ENCODE measurements around the gene MCC. TPM values are rescaled to one million over a fixed set of nuclear protein-coding genes. Genes with fewer than 3 reads are reported as not detected.

MCC gene
- total RNA-seq, 1 donor from 2014 or later = 15.1 TPM

DNA sequence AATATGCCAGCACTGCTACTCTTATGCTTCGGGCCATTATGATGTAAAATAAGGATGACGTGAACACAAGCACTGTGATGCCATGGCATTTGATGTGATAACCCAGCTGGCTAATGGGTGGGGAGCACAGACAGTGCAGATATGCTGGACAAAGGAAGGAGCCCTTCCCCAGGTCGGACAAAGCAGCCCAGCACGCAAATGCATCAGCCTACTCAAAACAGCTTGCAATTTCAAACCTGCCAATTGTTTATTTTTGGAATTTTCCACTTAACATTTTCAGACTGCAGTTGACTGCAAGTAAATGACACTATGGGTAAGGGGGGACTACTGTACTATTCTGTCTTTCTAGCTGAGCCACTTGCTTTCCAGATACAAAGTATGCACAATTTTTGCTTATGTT lies 330.4 kb downstream of the MCC start:
- H3K9me3 ChIP-seq (ENCODE audit: control insufficient read depth in 3 of 3, low read length in 3 of 3) = no peaks in the 10 kb centered on the region
- H3K27ac ChIP-seq (ENCODE audit: low read depth, low read length) = no peak overlapping the region
- H3K27me3 ChIP-seq (ENCODE audit: control insufficient read depth in 3 of 3, insufficient read depth in 3 of 3, low read length in 3 of 3) = no peaks in the 10 kb centered on the region
- peaks cover 0 to 4% (median 3%) of the 10 kb centered on the region in 3 donors for H3K4me1 ChIP-seq (ENCODE audit: control insufficient read depth in 3 of 3, insufficient read depth in 3 of 3, low read length in 3 of 3)
- no peak overlapping the region for H3K4me3 ChIP-seq (ENCODE audit: low read length in 3 of 3)
- no peaks in the 10 kb centered on the region for H3K36me3 ChIP-seq (ENCODE audit: control insufficient read depth in 3 of 3, insufficient read depth in 3 of 3, low read length in 3 of 3)
- no peak overlapping the region for H3K9ac ChIP-seq (ENCODE audit: low read depth in 1 of 3, low read length in 3 of 3)

DNA sequence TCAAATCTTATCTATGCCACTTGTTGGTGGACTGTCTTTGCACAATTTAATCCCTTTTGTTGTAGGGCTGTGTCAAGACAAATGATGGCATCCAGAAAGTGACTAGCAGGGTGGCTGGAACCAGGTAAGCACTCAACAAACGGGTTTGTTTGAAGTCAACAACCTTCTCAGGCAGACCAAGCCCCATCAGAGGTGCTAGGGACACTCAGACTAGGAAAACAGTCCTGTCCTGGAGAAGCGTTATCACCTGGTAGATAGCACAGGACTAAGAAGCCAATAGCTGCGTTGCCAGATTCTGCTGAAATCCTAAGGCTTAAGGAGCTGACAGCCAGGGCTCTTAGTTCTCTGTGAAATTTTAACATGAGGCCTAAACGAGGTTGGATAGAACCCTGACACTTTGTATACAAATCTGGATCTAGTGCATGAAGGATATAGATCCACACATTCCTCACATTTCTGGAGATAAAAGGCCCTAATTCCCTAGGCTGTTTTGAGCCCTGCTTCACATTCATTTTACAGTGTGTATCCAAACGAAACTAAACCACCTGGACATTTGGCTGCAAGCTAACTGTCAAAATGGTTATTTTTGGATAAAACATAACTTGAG lies 331.9 kb downstream of the MCC start:
- Histone ChIP-seq H3K9me3 (ENCODE audit: control insufficient read depth in 3 of 3, low read length in 3 of 3) (no peaks in the 10 kb centered on the region), H3K4me1 (ENCODE audit: control insufficient read depth in 3 of 3, insufficient read depth in 3 of 3, low read length in 3 of 3) (no peaks in the 10 kb centered on the region), H3K36me3 (ENCODE audit: control insufficient read depth in 3 of 3, insufficient read depth in 3 of 3, low read length in 3 of 3) (no peaks in the 10 kb centered on the region), H3K27ac (ENCODE audit: low read depth, low read length) (no peak overlapping the region), H3K9ac (ENCODE audit: low read depth in 1 of 3, low read length in 3 of 3) (no peak overlapping the region), H3K4me3 (ENCODE audit: low read length in 3 of 3) (no peak overlapping the region), H3K27me3 (ENCODE audit: control insufficient read depth in 3 of 3, insufficient read depth in 3 of 3, low read length in 3 of 3) (no peaks in the 10 kb centered on the region)

DNA sequence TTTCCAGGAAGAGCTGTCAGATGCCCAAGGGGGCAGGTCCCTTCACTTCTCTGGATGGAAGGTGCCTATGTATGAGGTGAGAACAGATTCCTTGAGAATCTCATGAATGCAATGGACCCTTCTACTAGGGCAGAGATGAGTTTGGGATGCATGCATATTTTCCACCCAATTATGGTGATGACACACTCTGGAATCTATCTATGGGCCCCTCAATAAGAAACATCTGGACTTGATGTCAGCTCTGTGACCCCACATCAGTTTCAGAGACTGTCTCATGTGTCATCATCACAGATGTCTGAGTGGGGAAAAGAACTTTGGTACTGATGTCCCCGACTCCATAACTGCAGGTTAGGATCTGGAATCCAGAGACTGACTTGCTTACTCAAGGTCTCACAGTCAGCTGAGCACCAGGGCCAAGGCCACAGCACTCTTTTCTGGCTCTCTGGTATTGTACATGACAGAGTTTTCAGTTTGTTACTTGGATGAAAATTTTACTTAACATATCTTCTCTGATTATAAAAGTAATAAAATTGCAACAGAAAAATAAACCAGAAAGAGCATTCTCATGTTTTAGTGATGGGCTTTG lies 334.6 kb downstream of the MCC start:
- H3K36me3 ChIP-seq (ENCODE audit: control insufficient read depth in 3 of 3, insufficient read depth in 3 of 3, low read length in 3 of 3) = no peaks in the 10 kb centered on the region
- no peaks in the 10 kb centered on the region for H3K27me3 ChIP-seq (ENCODE audit: control insufficient read depth in 3 of 3, insufficient read depth in 3 of 3, low read length in 3 of 3)
- H3K9ac ChIP-seq (ENCODE audit: low read depth in 1 of 3, low read length in 3 of 3) = no peak overlapping the region
- no peaks in the 10 kb centered on the region for H3K9me3 ChIP-seq (ENCODE audit: control insufficient read depth in 3 of 3, low read length in 3 of 3)
- H3K4me1 ChIP-seq (ENCODE audit: control insufficient read depth in 3 of 3, insufficient read depth in 3 of 3, low read length in 3 of 3) = no peaks in the 10 kb centered on the region
- H3K27ac ChIP-seq (ENCODE audit: low read depth, low read length) = no peak overlapping the region
- no peak overlapping the region for H3K4me3 ChIP-seq (ENCODE audit: low read length in 3 of 3)

DNA sequence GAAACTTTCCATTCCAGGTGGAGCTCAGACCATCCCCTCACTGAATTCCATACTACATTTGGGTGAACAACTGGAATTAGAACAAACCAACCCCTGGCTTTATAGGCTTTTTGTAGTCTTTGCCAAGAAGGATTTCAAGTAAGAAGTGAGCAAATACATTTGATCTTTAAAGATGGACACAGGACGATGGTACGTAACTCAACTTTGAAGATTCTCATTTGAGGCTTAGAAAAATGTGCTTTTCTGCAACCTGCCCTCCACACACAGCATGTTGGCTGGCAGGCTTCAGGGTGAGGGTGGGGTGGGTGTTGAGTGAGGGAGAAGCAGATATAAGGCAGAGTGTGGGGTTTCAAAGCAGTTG lies 335.9 kb downstream of the MCC start:
- H3K9me3 ChIP-seq (ENCODE audit: control insufficient read depth in 3 of 3, low read length in 3 of 3) = no peaks in the 10 kb centered on the region
- H3K9ac ChIP-seq (ENCODE audit: low read depth in 1 of 3, low read length in 3 of 3) = no peak overlapping the region
- H3K4me3 ChIP-seq (ENCODE audit: low read length in 3 of 3) = no peak overlapping the region
- no peaks in the 10 kb centered on the region for H3K4me1 ChIP-seq (ENCODE audit: control insufficient read depth in 3 of 3, insufficient read depth in 3 of 3, low read length in 3 of 3)
- no peak overlapping the region for H3K27ac ChIP-seq (ENCODE audit: low read depth, low read length)
- no peaks in the 10 kb centered on the region for H3K36me3 ChIP-seq (ENCODE audit: control insufficient read depth in 3 of 3, insufficient read depth in 3 of 3, low read length in 3 of 3)
- H3K27me3 ChIP-seq (ENCODE audit: control insufficient read depth in 3 of 3, insufficient read depth in 3 of 3, low read length in 3 of 3) = no peaks in the 10 kb centered on the region

DNA sequence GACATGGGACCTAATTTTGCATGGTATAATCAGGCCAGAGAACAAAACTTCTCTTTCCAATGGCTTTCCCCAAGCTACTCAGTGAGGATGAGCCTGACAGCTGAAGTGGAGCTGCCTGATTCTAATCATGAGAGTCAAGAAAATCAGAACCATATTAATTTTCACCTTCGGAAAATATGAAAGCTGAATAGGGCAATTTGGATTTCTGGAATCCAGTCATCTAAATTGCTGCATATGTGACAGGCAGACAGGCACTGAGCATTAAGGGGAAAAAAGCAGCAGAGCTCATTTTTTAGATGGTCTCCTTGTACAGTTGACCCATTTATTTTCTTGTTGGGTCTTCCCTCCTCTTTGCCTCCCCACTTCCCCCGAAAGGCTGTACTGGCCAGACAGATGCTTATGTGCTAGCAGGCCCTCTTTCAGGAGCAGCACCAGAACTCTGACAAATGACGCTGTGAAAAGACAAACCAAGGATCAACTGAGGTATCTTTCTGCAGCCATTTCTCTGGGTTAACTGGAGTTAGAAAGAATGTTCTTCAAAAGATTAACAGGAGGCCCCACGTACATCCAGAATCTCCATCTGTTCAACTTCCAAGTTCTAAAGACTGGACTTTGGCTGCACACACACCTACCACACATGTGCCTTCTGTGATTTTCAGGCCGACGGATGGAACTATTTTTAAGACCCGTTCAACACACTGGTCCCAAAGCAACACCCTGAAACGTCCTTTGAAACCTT lies 336.4 kb downstream of the MCC start:
- Histone ChIP-seq H3K27me3 (ENCODE audit: control insufficient read depth in 3 of 3, insufficient read depth in 3 of 3, low read length in 3 of 3) (no peaks in the 10 kb centered on the region), H3K9me3 (ENCODE audit: control insufficient read depth in 3 of 3, low read length in 3 of 3) (no peaks in the 10 kb centered on the region), H3K4me3 (ENCODE audit: low read length in 3 of 3) (no peak overlapping the region), H3K36me3 (ENCODE audit: control insufficient read depth in 3 of 3, insufficient read depth in 3 of 3, low read length in 3 of 3) (no peaks in the 10 kb centered on the region), H3K27ac (ENCODE audit: low read depth, low read length) (no peak overlapping the region), H3K9ac (ENCODE audit: low read depth in 1 of 3, low read length in 3 of 3) (no peak overlapping the region), H3K4me1 (ENCODE audit: control insufficient read depth in 3 of 3, insufficient read depth in 3 of 3, low read length in 3 of 3) (no peaks in the 10 kb centered on the region)

DNA sequence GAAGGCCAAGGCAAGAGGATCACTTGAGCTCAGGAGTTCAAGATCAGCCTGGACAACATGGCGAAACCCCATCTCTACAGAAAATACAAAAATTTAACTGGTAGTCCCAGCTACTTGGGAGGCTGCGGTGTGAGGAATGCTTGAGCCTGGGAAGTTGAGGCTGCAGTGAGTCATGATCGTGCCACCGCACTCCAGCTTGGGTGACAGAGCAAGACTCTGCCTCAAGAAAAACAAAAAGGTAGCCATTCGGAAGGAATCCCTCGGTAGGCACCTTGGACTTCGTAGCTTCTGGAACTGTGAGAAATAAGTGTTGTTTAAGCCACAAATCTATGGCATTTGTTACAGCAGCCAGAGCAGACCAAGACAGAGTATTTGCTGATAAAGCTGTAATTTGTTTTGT lies 337.4 kb downstream of the MCC start:
- no peak overlapping the region for H3K9ac ChIP-seq (ENCODE audit: low read depth in 1 of 3, low read length in 3 of 3)
- no peaks in the 10 kb centered on the region for H3K27me3 ChIP-seq (ENCODE audit: control insufficient read depth in 3 of 3, insufficient read depth in 3 of 3, low read length in 3 of 3)
- H3K36me3 ChIP-seq (ENCODE audit: control insufficient read depth in 3 of 3, insufficient read depth in 3 of 3, low read length in 3 of 3) = no peaks in the 10 kb centered on the region
- no peak overlapping the region for H3K4me3 ChIP-seq (ENCODE audit: low read length in 3 of 3)
- no peaks in the 10 kb centered on the region for H3K4me1 ChIP-seq (ENCODE audit: control insufficient read depth in 3 of 3, insufficient read depth in 3 of 3, low read length in 3 of 3)
- H3K27ac ChIP-seq (ENCODE audit: low read depth, low read length) = no peak overlapping the region
- no peaks in the 10 kb centered on the region for H3K9me3 ChIP-seq (ENCODE audit: control insufficient read depth in 3 of 3, low read length in 3 of 3)

DNA sequence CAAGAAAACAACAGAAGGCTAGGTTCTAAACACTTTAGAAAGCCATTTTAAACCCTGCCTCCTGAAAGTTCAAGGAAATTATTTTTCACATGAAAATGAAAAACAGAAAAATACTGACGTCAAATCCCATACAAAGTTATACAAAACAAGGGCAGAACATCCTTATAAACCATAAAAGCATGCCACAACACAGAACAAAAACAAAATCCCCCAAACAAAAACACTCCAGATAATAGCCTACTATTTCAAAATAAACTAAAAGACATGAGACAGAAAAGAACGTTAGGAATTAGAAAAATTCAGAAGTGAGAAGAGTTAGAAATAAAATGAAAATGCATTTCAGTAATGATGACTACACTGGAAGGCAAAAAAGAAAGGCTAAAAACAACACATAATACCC lies 338.0 kb downstream of the MCC start:
- no peaks in the 10 kb centered on the region for H3K4me1 ChIP-seq (ENCODE audit: control insufficient read depth in 3 of 3, insufficient read depth in 3 of 3, low read length in 3 of 3)
- no peaks in the 10 kb centered on the region for H3K27me3 ChIP-seq (ENCODE audit: control insufficient read depth in 3 of 3, insufficient read depth in 3 of 3, low read length in 3 of 3)
- no peak overlapping the region for H3K4me3 ChIP-seq (ENCODE audit: low read length in 3 of 3)
- no peak overlapping the region for H3K27ac ChIP-seq (ENCODE audit: low read depth, low read length)
- no peaks in the 10 kb centered on the region for H3K36me3 ChIP-seq (ENCODE audit: control insufficient read depth in 3 of 3, insufficient read depth in 3 of 3, low read length in 3 of 3)
- H3K9ac ChIP-seq (ENCODE audit: low read depth in 1 of 3, low read length in 3 of 3) = no peak overlapping the region
- no peaks in the 10 kb centered on the region for H3K9me3 ChIP-seq (ENCODE audit: control insufficient read depth in 3 of 3, low read length in 3 of 3)

DNA sequence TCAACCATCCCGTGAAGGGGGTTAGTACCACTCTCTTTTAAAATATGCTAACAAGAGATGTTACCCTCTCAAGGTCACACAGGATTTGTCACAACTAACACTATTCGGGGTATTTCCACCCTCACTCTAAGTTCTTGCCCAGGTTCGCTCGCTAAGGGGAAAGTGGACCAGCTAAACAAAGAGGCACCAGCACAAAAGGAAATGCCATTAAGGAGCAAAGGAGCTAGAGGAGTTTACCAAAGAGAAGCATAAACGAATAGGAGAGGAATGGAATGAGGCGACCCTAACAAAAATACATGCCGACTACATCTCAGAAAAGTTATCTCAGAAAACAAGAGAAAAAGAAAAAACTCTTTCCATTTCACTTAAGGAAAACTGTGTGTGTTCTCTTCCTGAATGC lies 340.7 kb downstream of the MCC start:
- Histone ChIP-seq H3K36me3 (ENCODE audit: control insufficient read depth in 3 of 3, insufficient read depth in 3 of 3, low read length in 3 of 3) (no peaks in the 10 kb centered on the region), H3K27ac (ENCODE audit: low read depth, low read length) (no peak overlapping the region), H3K9ac (ENCODE audit: low read depth in 1 of 3, low read length in 3 of 3) (no peak overlapping the region), H3K9me3 (ENCODE audit: control insufficient read depth in 3 of 3, low read length in 3 of 3) (no peaks in the 10 kb centered on the region), H3K4me1 (ENCODE audit: control insufficient read depth in 3 of 3, insufficient read depth in 3 of 3, low read length in 3 of 3) (no peaks in the 10 kb centered on the region), H3K4me3 (ENCODE audit: low read length in 3 of 3) (no peak overlapping the region), H3K27me3 (ENCODE audit: control insufficient read depth in 3 of 3, insufficient read depth in 3 of 3, low read length in 3 of 3) (no peaks in the 10 kb centered on the region)

DNA sequence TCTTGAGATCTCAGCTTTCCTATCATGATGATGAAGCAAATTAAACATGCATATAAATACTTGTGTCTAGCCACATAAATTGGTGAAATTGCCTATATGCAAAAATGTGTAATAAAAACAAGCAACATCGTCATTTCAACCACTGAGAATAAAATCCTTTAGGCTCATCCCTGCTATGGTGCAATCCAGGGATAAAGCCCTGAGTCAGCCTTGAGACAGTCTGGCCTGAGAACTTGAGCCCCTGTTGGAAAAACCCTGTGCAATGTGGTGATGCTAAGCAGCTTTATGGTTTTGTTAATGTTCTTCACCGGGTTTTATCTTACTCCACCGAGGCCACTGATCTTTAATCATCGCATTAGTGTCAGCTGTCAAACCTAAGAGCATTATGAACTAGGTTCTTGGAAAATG lies 341.1 kb downstream of the MCC start:
- H3K27ac ChIP-seq (ENCODE audit: low read depth, low read length) = no peak overlapping the region
- H3K9ac ChIP-seq (ENCODE audit: low read depth in 1 of 3, low read length in 3 of 3) = no peak overlapping the region
- H3K9me3 ChIP-seq (ENCODE audit: control insufficient read depth in 3 of 3, low read length in 3 of 3) = no peaks in the 10 kb centered on the region
- H3K36me3 ChIP-seq (ENCODE audit: control insufficient read depth in 3 of 3, insufficient read depth in 3 of 3, low read length in 3 of 3) = no peaks in the 10 kb centered on the region
- H3K4me3 ChIP-seq (ENCODE audit: low read length in 3 of 3) = no peak overlapping the region
- no peaks in the 10 kb centered on the region for H3K4me1 ChIP-seq (ENCODE audit: control insufficient read depth in 3 of 3, insufficient read depth in 3 of 3, low read length in 3 of 3)
- no peaks in the 10 kb centered on the region for H3K27me3 ChIP-seq (ENCODE audit: control insufficient read depth in 3 of 3, insufficient read depth in 3 of 3, low read length in 3 of 3)

DNA sequence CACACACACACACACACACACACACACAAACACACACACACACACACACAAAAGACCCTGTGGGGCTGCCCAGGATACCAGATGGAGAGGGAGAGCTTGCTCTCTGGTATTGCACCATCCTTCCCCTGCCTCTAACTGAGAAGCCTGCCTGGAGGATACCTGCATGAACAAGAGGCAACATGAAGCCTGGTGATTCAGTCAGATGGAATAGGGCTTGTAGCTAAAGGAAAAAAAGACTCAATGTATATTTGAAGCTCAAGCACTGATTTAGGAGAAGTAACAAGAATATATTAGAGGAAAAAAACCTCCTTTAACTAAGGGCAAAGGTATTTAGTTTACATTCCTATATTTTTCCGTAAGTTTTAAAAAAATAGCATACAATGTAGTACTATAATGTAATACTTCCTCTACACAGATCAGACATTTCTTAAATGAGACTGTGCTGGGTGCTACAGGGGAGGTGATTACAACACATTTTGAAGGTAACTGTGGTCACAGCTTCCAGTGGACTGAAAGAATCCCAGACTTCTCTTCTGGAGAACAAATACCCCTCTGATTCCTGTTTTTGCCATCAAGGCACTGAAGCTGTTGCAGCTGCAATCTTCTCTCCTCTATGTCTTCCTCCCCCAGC lies 342.4 kb downstream of the MCC start:
- Histone ChIP-seq H3K9me3 (ENCODE audit: control insufficient read depth in 3 of 3, low read length in 3 of 3) (no peaks in the 10 kb centered on the region), H3K4me3 (ENCODE audit: low read length in 3 of 3) (no peak overlapping the region), H3K4me1 (ENCODE audit: control insufficient read depth in 3 of 3, insufficient read depth in 3 of 3, low read length in 3 of 3) (no peaks in the 10 kb centered on the region), H3K27me3 (ENCODE audit: control insufficient read depth in 3 of 3, insufficient read depth in 3 of 3, low read length in 3 of 3) (no peaks in the 10 kb centered on the region), H3K9ac (ENCODE audit: low read depth in 1 of 3, low read length in 3 of 3) (no peak overlapping the region), H3K36me3 (ENCODE audit: control insufficient read depth in 3 of 3, insufficient read depth in 3 of 3, low read length in 3 of 3) (no peaks in the 10 kb centered on the region), H3K27ac (ENCODE audit: low read depth, low read length) (no peak overlapping the region)
